Stimulated activated CD4-positive, alpha-beta T cell treated with anti-CD3 and anti-CD28 coated beads, Interleukin-2, amount 100 ng/mL, for 24 hours (primary cell): ENCODE results near the gene SUPT20H.
"Not testable (repeated sequence)": the region's sequence is repeated elsewhere in the genome, so short reads cannot be mapped to it uniquely, and the experiment has no call there.

Experiments used
- DNase-seq, 2 donors: peaks; one replicate each; pipeline ENCODE4 v3.0.0-alpha.2; 2020

Gene SUPT20H

GRCh38 chr13:37068962-37069361, 9.5 kb upstream of the SUPT20H start:
- DNase-seq: no peak

GRCh38 chr13:37067874-37068273, 8.4 kb upstream of the SUPT20H start:
- no peak for DNase-seq

GRCh38 chr13:37065890-37066526, 6.5 kb upstream of the SUPT20H start:
- no peak for DNase-seq

- DNase-seq: no peak
These were observed 332 bp upstream of the SUPT20H start for GRCh38 chr13:37059848-37060192.

- not testable (repeated sequence) for DNase-seq
These were observed 3.3 kb downstream of the SUPT20H start for GRCh38 chr13:37056228-37056627.

- DNase-seq: not testable (repeated sequence)
These were observed 6.4 kb downstream of the SUPT20H start for GRCh38 chr13:37053111-37053510.

GRCh38 chr13:37049810-37050209, 9.7 kb downstream of the SUPT20H start:
- no peak for DNase-seq

GRCh38 chr13:37047846-37048245, 11.6 kb downstream of the SUPT20H start:
- no peak for DNase-seq

GRCh38 chr13:37047032-37047431, 12.5 kb downstream of the SUPT20H start:
- no peak for DNase-seq

GRCh38 chr13:37046062-37046461, 13.4 kb downstream of the SUPT20H start:
- no peak for DNase-seq

GRCh38 chr13:37040789-37041188, 18.7 kb downstream of the SUPT20H start:
- no peak for DNase-seq

GRCh38 chr13:37039896-37040295, 19.6 kb downstream of the SUPT20H start:
- DNase-seq: no peak

- DNase-seq: no peak
These were observed 22.2 kb downstream of the SUPT20H start for GRCh38 chr13:37037241-37037640.

GRCh38 chr13:37029617-37030016, 29.9 kb downstream of the SUPT20H start:
- DNase-seq: no peak

GRCh38 chr13:37027639-37028038, 31.8 kb downstream of the SUPT20H start:
- no peak for DNase-seq

- DNase-seq: no peak
These were observed 32.7 kb downstream of the SUPT20H start for GRCh38 chr13:37026771-37027170.

GRCh38 chr13:37023871-37024270, 35.6 kb downstream of the SUPT20H start:
- no peak for DNase-seq

GRCh38 chr13:37014609-37015008, 44.9 kb downstream of the SUPT20H start:
- no peak for DNase-seq

GRCh38 chr13:37011788-37012187, 47.7 kb downstream of the SUPT20H start:
- no peak for DNase-seq

- no peak for DNase-seq
These were observed 48.5 kb downstream of the SUPT20H start for GRCh38 chr13:37011002-37011401.

- DNase-seq: no peak
These were observed 49.1 kb downstream of the SUPT20H start for GRCh38 chr13:37010424-37010823.

GRCh38 chr13:37009692-37010091, 49.8 kb downstream of the SUPT20H start:
- DNase-seq: no peak

GRCh38 chr13:37001921-37002250, 57.6 kb downstream of the SUPT20H start:
- no peak for DNase-seq

GRCh38 chr13:36999054-36999714, 60.3 kb downstream of the SUPT20H start, which contains the start of gene ALG5:
TSS of gene ALG5 (minus strand) at chr13:36999340. CDS start at chr13:36999300, 40 bp downstream.
- DNase-seq: peak; percentile 91 to 93

- DNase-seq: peak; percentile 22 to 37
These were observed 60.9 kb downstream of the SUPT20H start for GRCh38 chr13:36998624-36999041.
